Measurements from ENCODE around the gene LIFR.
"Not testable (repeated sequence)": the region's sequence is repeated elsewhere in the genome, so short reads cannot be mapped to it uniquely, and the experiment has no call there.

Gene LIFR

DNA sequence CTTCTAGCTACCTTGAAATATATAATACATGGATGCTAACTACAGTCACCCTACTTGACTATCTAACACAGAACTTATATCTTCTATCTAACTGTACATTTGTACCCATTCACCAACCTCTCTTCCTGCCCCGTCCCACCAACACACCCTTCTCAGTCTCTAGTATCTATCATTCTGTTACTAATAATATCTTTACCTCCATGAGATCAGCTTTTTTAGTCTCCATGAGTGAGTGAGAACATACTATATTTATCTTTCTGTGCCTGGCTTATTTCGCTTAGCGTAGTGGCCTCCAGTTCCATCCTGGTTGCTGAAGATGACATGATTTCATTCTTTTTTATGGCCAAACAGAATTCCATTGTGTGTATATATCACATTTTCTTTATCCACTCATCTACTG, 37.0 kb downstream of the LIFR start:
- no peak for DNase-seq (ENCODE audit: low read depth, low spot score)

DNA sequence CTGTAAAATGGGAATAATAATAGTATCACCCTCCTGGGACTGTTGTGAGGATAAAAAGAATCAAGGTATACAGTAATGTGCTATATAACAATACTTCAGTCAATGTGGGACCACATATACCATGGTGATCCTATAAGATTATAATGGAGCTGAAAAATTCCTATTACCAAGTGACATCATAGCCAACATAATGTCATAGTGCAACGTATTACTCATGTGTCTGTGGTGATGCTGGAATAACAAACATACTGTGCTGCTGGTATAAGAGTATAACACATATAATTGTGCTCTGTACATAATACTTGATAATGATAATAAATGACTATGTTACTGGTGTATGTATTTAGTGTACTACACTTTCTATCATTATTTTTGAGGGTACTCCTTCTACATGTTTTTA, 38.1 kb downstream of the LIFR start:
- no peak for DNase-seq (ENCODE audit: low read depth, low spot score)

DNA sequence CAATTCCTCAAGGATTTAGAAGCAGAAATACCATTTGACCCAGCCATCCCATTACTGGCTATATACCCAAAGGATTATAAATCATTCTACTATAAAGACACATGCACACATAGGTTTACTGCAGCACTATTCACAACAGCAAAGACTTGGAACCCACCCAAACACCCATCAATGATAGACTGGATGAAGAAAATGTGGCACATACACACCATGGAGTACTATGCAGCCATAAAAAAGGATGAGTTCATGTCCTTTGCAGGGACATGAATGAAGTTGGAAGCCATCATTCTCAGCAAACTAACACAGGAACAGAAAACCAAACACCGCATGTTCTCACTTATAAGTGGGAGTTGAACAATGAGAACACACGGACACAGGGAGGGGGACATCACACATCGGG, 39.8 kb downstream of the LIFR start:
- DNase-seq (ENCODE audit: low read depth, low spot score), result not testable (repeated sequence)

DNA sequence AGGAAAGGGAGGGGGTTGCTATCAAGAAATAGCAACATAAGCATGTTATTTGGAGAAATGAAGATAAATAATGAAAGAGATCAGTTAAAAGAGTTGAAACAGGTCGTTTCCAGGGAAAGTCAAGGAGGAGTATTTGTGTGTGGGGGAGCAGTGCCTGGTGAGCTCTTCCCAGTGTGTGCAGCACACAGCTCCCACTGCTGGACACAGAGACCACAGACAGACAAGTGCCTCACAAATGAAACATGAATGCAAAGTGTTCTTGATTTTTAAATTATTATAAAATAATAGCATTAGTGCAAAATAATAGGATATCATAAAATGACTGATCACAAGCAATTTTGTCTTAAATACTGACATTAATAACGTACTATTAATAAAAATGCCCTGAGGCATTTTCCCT, 40.8 kb downstream of the LIFR start:
- DNase-seq (ENCODE audit: low read depth, low spot score), result no peak

DNA sequence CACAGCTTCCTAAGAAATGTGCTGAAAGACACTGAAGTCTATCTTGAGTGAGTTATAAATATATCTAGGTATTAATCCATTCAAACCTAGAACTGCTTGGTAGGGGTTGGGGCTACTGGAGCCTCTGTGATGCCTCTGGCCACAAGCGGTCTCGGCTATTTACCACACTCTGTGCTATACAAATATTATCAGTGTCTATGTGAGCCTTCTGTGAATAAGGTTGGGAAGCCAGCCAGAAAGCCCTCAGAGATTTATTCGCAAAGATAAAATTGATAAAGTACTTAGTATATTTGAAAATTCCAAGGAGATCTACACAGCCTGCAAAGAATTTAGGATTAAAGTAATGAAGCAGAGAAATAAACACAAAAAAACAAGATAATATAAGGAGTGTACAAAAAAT, 41.4 kb downstream of the LIFR start:
- DNase-seq (ENCODE audit: low read depth, low spot score), result no peak

DNA sequence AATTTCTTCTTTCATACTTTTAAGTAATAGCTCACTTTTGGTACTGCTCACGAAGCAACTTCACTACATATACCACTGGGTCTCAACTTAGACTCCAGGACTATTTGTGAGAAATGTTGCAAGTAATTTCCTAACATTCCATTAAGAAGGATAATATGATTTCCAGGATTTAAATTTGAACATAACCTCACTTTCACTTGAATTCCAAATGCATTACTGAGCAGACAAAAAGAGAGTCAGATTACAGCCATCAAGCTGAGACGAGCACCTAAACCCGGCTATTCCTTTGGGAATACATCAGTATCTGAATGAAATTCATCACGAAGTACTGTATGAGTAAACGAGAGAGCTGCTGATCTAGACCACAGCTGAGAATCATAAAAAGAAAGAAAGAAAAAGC, 47.3 kb downstream of the LIFR start:
- no peak for DNase-seq (ENCODE audit: low read depth, low spot score)

DNA sequence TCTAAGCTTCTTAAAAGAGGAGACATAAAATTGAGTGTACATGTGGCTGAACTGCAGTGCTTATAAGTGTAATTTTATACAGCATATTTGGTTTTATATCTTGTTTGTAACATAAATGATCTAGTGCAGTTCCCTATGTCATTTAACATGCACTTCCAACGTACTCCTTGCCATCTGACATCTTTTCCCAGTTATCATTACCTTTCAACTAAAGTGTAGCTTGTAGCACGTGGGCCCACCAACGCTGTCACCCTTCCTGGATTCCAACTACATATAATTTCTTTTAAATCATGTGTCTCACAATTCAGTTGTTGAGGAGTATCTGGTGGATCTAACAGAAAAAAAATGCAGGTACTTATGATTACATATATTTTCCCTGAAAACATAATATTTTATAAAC, 50.1 kb downstream of the LIFR start:
- no peak for DNase-seq (ENCODE audit: low read depth, low spot score)

DNA sequence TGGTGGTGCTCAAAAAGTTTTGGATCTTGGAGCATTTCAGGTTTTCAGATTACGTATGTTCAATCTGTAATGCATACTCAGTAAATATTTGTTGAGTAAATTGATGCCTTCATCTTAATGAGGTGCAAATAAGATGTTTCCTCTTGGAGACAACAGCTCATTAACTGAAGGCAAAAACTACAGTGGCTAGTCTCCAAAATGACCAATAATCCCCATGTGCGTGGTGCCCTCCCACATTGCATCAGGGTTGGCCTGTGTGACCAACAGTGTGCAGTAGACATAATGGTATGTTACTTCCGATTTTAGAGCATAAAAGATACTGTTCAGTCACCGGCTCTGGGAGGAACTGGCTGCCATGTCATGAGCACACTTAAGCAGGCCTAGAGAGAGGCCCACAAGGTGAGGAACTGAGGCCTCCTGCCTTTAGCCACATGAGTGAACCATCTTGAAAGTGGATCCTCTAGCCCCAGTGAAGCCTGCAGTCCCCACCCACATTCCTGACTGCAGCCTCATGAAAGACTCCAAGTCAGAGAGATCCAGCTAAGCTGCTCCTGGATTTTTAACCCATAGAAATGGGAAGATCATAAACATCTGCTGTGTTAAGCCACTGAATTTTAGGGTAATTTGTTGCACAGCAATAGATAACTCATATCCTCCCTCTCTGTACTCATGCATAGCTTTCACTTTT, 55.7 kb downstream of the LIFR start:
- no peak for DNase-seq (ENCODE audit: low read depth, low spot score)

DNA sequence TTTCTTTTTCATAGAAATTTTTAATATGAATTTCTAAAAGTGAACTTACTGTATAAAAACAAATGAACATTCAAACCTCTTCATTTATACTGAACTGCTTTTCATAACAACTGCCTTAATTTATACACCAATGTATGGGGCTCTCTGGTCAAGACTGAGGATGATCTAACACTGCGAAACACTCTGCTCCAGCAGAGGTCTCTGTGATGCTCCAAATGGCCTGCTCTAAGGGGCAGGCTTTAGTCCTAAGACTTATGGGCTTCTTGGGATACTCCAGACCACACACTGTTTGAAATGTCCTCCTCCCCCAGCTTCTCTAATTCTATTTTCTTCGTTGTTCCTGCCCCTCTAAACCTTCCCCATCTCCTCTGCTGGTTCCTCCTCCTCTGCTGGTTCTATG, 58.5 kb downstream of the LIFR start:
- DNase-seq (ENCODE audit: low read depth, low spot score), result no peak

DNA sequence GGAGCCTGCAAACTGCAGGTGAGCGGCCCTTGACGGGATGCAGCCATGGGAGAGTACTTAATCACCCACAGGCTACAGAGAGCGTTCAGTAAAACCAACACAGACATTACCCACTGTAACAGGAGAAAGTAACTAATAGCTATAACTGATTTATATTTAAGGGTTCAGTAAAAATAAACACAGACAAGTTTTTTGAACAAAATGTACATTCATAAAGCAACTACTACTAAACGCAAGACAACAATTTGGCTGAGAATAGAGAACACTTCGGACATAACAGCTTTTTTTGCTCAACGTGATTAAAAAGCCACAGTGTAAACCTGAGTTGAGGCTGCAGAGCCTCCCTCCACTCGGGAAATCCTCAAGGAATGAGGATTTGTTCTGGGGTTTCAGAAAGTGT, 61.7 kb downstream of the LIFR start:
- DNase-seq (ENCODE audit: low read depth, low spot score), result no peak

DNA sequence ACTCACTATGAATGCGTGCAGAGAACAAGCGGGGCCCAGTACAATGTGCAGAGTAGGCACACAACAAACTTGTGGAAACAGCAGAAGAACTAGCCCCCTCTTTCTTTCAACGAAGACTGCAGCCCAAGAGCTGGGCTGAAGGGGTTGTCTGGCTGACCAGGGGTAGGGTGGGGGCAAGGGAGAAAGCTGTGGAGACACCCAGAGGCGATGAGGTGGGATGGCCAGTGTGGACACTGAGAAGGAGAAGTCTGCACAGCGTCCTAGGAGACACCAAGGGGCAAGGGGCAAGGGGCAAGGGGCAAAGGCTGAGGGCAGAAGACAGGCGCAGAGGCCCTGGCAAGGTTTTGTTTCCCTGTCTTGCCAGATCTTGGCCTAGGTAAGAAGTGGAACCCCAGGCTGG, 62.3 kb downstream of the LIFR start:
- no peak for DNase-seq (ENCODE audit: low read depth, low spot score)

DNA sequence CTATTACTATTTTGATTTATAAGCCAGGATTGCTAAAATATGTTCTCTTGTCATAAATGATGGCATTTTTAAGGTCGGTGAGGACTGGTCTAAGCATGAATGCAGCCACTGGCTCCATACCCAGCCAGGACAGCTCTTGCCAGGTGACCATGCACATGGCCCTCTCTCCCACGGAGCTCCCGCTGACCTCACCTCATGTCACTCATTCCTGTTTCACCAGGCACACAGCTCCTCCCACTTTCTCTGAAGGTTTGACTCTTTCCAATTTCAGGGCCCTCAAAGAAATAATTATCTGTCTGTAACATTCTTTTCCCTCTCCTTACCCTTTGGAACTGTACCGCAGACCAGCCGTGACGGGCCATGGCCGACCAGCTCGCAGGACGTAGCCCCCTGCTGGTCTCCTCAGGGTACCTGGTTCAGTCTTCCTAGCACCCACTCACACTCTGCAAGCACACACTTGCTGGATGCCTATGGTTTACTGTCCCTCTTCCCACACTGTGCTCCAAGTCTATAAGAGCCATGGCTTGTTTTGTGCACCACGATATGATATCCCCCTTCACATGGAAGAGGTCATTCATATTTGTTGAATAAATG, 72.5 kb downstream of the LIFR start:
- DNase-seq (ENCODE audit: low read depth, low spot score), result no peak

DNA sequence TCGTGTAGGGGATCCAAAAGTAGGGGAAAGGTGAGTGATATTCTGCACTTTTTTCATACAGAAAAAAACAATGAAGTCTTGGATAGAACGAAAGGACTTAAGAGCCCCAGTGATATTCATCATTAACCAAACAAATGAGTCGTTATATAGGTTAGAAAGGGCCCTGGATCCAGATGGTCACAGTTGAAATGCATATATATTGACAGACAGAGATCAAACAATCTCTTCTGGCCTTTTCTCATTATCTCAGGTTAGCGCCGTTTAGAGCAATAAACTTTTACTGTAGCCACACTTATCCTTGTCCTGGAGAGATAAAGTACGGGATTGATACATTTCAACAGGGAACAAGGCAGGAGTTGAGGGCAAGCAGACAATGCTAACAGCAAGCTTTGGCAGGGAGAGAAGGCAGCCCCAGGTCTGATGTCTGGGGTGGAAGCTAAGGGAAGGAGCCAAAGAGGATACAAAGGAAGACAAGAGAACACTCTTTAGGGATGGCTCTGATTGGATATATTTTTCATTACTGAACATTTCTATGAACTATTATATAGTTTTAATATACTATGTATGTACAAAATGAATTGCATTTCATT, 77.0 kb downstream of the LIFR start:
- no peak for DNase-seq (ENCODE audit: low read depth, low spot score)

DNA sequence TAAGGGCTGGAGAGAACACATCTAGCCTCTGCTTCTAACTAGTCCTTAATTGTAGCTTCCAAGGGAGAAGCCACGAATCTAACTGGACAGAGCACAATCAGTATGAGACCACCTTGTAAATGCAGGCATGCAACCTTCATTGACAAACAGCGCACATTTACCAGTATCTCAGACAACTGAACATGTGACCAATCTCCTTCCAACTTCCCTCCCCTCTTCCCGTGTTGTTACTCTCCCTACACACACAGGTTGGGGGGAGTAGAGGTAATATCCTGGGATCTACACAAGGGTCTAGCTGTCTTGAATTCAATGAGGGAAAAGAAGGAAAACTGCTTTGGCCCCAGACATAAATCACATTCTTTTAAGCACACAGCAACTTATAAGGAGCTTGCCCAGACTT, 77.6 kb downstream of the LIFR start:
- DNase-seq (ENCODE audit: low read depth, low spot score), result no peak

DNA sequence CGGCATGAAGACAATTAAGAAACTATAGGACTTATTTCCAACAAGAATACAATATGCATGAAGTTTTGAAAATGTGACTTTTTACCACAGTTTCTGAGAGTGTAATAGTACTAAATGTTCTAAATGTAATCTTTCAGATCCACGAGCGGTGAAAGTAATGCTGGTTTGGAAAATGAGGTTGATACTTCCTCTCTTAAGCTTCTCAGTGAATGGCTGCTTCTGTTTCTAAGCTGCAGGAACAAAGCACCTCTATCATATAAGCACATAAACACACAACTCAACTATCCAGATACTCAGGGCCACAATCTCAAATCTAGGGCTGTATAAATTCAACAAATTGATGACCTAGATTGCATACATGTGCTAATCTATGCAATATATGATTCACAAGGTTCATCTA, 78.3 kb downstream of the LIFR start:
- DNase-seq (ENCODE audit: low read depth, low spot score), result no peak

DNA sequence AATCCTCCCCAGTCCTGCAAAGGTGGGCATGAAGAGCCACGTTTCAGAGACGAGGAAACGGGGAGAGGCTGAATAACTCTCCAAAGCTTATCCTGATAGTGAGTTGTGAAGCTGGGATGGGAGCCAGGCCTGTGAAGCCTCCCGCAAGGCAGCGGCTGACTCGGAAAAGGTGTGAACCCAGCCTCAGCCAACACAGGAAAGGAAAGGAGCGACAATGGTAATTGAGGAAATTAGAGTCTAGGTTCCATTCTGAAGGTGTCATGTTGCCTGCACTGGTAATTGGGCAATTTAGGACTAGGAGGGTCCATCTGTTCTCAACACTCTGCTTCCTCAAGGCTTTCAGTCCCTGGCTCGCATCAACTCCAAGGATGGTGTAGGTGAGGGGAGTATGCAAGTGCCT, 83.4 kb downstream of the LIFR start:
- no peak for DNase-seq (ENCODE audit: low read depth, low spot score)

DNA sequence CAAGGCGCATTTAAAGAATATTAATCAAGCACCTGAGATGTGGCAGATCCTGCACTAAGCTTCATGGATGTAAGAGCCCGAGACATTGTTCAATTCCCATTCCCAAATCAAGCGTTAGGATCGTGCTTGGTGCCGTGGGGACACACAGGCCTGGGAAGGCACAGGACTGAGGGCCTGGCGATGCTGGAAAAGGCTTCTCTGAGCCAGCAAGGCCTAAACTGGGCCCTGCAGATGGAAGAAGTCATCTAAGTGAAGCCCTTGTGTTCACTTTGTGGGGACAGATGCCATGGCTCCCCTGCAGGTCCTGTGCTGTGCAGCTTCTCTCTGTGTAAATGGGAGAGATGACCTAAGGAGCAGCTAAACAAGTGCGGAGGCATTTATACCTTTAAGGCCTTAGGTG, 83.9 kb downstream of the LIFR start:
- DNase-seq (ENCODE audit: low read depth, low spot score), result no peak

DNA sequence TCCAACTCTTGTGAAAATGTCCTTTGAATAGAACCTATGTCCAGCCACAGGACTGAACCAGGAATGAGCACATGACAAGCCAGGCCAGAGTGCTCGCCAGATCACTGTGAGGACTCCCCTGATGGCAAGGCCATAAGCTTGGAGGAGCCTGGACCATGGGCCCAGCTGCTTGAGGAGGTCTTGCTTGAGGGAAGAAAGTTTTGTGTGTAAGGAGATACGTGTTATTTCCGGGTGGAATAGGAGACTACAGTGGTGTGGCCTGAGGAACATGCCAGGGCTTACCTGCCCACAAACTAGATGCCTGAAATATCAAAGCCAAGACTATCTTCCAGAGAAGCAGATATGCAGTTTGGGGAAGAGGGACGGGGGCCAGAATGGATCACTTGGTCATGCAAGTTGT, 84.7 kb downstream of the LIFR start:
- no peak for DNase-seq (ENCODE audit: low read depth, low spot score)

DNA sequence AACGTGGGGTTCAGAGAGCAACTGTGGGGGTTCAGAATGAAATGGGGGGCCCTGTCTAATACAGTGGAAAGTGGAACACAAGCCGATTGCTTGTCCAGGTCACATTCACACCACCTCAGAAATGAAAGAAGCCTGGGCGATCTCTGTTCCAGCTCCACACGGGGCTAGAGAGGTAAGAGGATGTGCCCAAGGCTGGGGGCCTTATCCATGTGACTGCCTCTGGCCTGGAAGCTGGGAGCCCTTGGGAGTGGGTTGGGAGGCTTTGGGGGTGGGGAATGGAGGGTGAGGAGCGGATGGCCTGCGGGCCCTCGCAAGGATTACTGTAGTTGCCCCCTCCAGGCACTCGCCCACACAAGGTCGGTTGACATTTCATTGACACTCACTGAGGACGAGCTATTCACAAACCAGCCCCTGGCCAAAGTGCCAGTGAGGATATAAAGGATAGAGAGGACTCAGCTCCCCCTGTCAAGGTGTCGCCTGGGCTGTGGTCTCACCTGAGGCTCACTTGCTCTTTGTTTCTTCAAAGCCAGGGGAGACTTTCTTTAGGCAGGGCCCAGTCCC, 86.7 kb downstream of the LIFR start:
- DNase-seq (ENCODE audit: low read depth, low spot score), result no peak

DNA sequence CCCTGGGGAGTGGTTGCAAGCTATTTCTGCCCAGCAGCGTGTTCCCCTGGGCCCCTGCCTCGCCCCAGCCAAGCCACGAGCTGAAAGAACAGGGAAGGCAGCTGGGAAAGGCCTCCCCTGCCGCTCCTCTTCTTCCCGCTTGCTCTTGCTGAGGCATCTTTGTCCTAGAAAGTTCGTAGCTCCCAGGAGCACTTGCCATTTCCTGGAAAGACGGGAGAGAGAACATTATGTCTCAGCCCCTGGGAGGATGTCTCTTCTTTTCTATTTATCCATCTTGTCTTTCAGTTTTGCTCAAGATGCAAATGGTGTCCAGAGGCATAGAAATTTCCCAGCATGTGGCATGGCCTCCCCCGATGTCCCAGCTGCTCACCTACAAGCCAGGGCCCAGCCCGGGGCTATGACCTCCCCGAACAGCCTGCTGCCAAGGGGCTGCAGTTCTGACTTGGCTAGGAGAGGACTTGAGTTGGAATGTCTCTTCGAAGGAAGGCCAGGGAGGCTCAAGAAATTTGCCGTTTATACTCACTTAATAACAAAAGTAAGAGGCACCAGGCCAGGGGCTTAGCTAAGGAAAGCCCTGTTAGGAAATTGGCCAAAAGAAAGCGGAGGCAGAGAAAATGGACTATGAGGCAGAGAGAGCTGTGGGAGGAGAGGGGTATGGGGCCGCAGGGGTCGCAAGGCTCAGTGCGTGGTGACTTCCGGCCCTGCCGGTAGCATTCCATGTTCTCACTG, 87.3 kb downstream of the LIFR start:
- DNase-seq (ENCODE audit: low read depth, low spot score), result no peak

DNA sequence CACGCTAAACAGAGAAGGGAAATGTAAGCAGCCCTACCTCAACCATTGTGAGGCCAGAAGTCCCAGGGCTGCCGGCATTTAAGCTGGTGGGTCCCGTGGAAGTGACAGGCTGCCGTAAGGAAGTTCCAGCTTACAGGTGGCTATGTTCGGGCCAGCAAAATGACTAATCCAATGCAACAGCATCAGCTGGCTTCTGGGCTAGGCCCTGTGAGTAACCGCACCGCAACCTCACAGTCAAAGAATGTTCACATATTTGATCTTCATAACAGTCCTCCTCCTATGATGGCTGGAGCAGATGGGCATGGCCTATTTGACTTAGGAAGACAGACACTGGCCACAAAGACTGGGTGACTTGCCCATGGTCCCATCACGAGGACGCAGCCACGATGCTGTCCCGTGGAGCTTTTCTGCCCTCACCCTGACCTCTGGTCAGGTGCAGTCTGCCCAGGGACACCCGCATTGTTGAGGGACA, 88.2 kb downstream of the LIFR start:
- no peak for DNase-seq (ENCODE audit: low read depth, low spot score)

DNA sequence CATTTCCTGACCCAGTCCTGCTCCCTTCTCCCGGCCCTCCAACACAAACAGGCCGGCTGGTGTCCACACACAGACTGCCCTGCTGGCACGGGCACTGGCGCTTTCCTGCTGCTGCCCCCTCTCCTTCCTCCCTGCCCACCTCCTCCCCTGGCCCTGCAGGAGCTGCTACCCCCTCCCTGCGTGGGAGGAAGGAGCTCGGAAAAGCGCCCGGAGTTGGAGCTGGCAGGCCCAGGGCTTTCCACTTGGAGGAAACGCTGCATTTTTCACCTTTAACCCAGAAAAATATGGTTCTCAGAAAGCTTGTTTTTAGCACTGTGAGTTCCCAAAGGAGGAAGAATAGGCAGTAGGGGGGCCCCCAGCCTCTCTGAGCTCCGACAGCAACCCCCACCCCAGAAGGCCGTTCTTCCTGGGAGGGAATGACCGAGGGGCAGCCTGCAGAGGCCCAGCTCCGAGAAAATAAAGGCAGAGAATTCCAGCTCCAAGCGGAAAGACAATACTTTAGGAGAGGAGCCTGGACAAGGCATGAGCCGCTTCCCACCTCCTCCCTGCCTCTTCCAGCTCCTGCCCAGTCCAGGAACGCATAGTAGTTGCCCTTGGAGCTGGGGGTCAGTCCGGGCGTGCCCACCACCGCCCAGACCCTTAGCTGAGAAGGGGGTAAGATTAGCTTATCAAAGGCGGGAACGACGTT, 88.9 kb downstream of the LIFR start:
- no peak for DNase-seq (ENCODE audit: low read depth, low spot score)
